Fibroblast of lung (primary cell): ENCODE measurements around the gene YIF1B. TPM values are rescaled to one million over a fixed set of nuclear protein-coding genes. Genes with fewer than 3 reads are reported as not detected.

Experiments
- DNase-seq, 2 donors: peaks; one replicate each; pipeline versions ENCODE4 v3.0.0 to v3.0.0-alpha.2; 2010; ENCODE audit warnings: low read depth in 2 of 2
- H2AFZ ChIP-seq: 2 replicates; pipeline ENCODE4 v1.5.1; 2012; ENCODE audit warnings: low read length, control low read depth, inconsistent platforms
- H3K27ac ChIP-seq: 2 replicates; pipeline ENCODE4 v1.5.1; 2011; ENCODE audit warnings: low read length, control low read depth; ENCODE audit not compliant: insufficient read depth
- H3K27me3 ChIP-seq: 2 replicates; pipeline ENCODE4 v1.5.1; 2011; ENCODE audit warnings: mild to moderate bottlenecking, low read length; ENCODE audit not compliant: control insufficient read depth, insufficient read depth
- H3K36me3 ChIP-seq: 2 replicates; pipeline ENCODE4 v1.5.1; 2011; ENCODE audit warnings: low read length; ENCODE audit not compliant: control insufficient read depth, insufficient read depth
- H3K4me1 ChIP-seq: 2 replicates; pipeline ENCODE4 v1.5.1; 2011; ENCODE audit warnings: low read length; ENCODE audit not compliant: control insufficient read depth, insufficient read depth; ENCODE audit errors: extremely low read depth
- H3K4me2 ChIP-seq: 2 replicates; pipeline ENCODE4 v1.5.1; 2011; ENCODE audit warnings: low read length, control low read depth; ENCODE audit not compliant: insufficient read depth; ENCODE audit errors: extremely low read depth
- H3K4me3 ChIP-seq, 4 experiments: fragments of 200-600 bp in 1 of 4; sonication (generic) in 1 of 4; replicated peaks in 1 of 4; 2 replicates each; pipeline ENCODE4 v1.5.1; 2011 to 2016; ENCODE audit warnings: low read length in 4 of 4, low read depth in 3 of 4, mild to moderate bottlenecking in 3 of 4, control low read depth in 2 of 4, inconsistent platforms in 1 of 4, mixed read lengths in 1 of 4; ENCODE audit not compliant: insufficient read depth in 1 of 4; ENCODE audit errors: control extremely low read depth in 1 of 4
- H3K79me2 ChIP-seq: 2 replicates; pipeline ENCODE4 v1.5.1; 2012; ENCODE audit warnings: mild to moderate bottlenecking, low read length, inconsistent platforms; ENCODE audit not compliant: control insufficient read depth, insufficient read depth
- H3K9ac ChIP-seq: 2 replicates; pipeline ENCODE4 v1.5.1; 2011; ENCODE audit warnings: mild to moderate bottlenecking, low read length, control low read depth; ENCODE audit not compliant: insufficient read depth
- H3K9me3 ChIP-seq: 2 replicates; pipeline ENCODE4 v1.5.1; 2012; ENCODE audit warnings: low read depth, low read length; ENCODE audit not compliant: control insufficient read depth, insufficient read depth
- H4K20me1 ChIP-seq: 2 replicates; pipeline ENCODE4 v1.5.1; 2011; ENCODE audit warnings: low read length; ENCODE audit not compliant: control insufficient read depth, insufficient read depth; ENCODE audit errors: extremely low read depth
- EZH2 ChIP-seq: IDR thresholded peaks from 2 replicates; pipeline ENCODE4 v1.5.1; 2012; ENCODE audit warnings: low read length, control low read depth, mild to moderate bottlenecking; ENCODE audit errors: missing control alignments
- polyA plus RNA-seq, 2 donors: library from polyadenylated mRNA; depleted of rRNA in 1 of 2; stranded (reverse) in 1 of 2; unstranded in 1 of 2; fragments of >200 nt; gene quantifications; 2 replicates each; pipeline ENCODE4 v1.2.1, GENCODE V29; 2011 to 2012; ENCODE audit warnings: missing spikeins in 1 of 2
- total RNA-seq: library from RNA; depleted of rRNA; stranded (reverse); fragments of >200 nt; gene quantifications from 2 replicates; pipeline ENCODE4 v1.2.1, GENCODE V29; 2014
- TF ChIP-seq, protein P1 (sequence below), 2 donors: IDR thresholded peaks in 1 of 2; conservative IDR thresholded peaks in 1 of 2; 1 replicate in 1 of 2; 2 replicates in 1 of 2; pipeline ENCODE4 v1.5.1; 2011 to 2012; ENCODE audit warnings: low read length in 2 of 2, control low read depth in 1 of 2, inconsistent platforms in 1 of 2, low read depth in 1 of 2, mild to moderate bottlenecking in 1 of 2

YIF1B gene
- total and polyA plus RNA-seq, 2 donors (not counting 1 experiment from before 2014, with no cell fraction given), result 73.3 to 96.5 TPM

DNA sequence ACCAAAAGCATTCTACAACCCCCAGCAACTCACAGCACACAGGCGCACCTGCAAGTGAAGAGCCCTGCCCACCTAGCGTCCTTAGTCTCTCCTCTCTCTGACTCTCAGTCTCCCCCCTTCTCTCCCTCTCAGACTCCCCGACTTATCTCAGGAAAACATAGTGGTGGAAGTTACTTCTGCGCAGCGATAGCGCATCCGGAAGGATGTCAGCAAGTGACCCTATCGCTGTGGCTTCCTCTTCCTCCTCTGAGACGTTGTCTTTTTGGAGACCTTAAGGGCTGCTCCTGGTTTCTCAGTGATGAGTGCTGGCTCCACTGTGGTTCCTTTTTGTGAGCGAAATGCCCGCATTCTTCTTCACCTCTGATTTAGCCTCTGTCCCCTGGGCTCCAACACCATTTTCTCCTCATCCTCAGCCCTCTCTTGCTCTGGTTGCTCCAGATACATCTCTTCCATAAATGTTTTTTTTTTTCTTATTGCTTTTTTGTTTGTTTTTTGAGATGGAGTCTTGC lies 1.4 kb upstream of the YIF1B start:
- Histone ChIP-seq H3K9ac (no peak overlapping the region), H3K79me2 (peaks cover 33% of the 10 kb centered on the region), H3K4me1 (peaks cover 12% of the 10 kb centered on the region), H3K9me3 (no peaks in the 10 kb centered on the region), H3K4me3 (no peak overlapping the region), H3K27ac (no peak overlapping the region), H3K4me2 (no peak overlapping the region), H4K20me1 (no peaks in the 10 kb centered on the region), H3K27me3 (no peaks in the 10 kb centered on the region), H3K36me3 (no peaks in the 10 kb centered on the region), H2AFZ (no peak overlapping the region)
- TF ChIP-seq, protein P1, sequence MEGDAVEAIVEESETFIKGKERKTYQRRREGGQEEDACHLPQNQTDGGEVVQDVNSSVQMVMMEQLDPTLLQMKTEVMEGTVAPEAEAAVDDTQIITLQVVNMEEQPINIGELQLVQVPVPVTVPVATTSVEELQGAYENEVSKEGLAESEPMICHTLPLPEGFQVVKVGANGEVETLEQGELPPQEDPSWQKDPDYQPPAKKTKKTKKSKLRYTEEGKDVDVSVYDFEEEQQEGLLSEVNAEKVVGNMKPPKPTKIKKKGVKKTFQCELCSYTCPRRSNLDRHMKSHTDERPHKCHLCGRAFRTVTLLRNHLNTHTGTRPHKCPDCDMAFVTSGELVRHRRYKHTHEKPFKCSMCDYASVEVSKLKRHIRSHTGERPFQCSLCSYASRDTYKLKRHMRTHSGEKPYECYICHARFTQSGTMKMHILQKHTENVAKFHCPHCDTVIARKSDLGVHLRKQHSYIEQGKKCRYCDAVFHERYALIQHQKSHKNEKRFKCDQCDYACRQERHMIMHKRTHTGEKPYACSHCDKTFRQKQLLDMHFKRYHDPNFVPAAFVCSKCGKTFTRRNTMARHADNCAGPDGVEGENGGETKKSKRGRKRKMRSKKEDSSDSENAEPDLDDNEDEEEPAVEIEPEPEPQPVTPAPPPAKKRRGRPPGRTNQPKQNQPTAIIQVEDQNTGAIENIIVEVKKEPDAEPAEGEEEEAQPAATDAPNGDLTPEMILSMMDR (conservative IDR thresholded peaks at IDR 0.05 in 1 of 2, IDR thresholded peaks at IDR 0.05 in 1 of 2; ENCODE audit: low read depth in 1 of 2, low read length in 2 of 2), result no peak
- no peak for TF ChIP-seq EZH2
- DNase-seq, result no peak

DNA sequence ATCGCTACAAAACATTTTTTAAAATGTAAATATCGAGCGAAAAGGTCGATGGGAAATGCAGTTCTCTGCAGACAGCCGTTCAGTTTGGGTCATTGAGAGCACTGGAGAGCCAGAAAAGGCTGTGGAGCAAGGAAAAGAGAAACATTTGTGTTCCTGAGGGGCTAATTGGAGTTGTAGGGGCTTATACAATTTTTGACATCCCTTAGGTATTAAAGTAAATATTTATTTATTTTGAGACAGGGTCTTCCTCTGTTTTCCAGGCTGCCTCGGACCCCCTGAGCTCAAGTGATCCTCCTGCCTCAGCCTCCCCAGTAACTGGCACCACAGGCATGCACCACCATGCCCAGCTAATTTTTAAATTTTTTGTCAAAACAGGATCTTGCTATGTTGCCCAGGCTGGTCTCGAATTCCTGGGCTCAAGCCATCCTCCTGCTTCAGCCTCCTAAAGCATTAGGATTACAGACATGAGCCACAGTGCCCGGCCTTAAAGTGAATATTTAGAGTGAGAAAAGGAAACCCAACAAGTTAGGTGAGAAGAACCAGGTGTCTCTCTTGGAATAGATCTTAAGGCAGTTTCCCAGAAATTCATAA lies 825 bp upstream of the YIF1B start:
- Histone ChIP-seq H3K4me1 (peaks cover 12% of the 10 kb centered on the region), H4K20me1 (no peaks in the 10 kb centered on the region), H3K4me2 (peak overlapping the region; percentile 52), H3K27ac (peak overlapping the region; percentile 42), H3K79me2 (peaks cover 28% of the 10 kb centered on the region), H3K27me3 (no peaks in the 10 kb centered on the region), H3K4me3 (peak overlapping the region in 2 of 4 experiments; percentile 4 to 46), H3K9me3 (no peaks in the 10 kb centered on the region), H2AFZ (peak overlapping the region; percentile 45), H3K9ac (no peak overlapping the region), H3K36me3 (no peaks in the 10 kb centered on the region)
- TF ChIP-seq, protein P1 (conservative IDR thresholded peaks at IDR 0.05 in 1 of 2, IDR thresholded peaks at IDR 0.05 in 1 of 2; ENCODE audit: low read depth in 1 of 2, low read length in 2 of 2), result no peak
- no peak for TF ChIP-seq EZH2
- no peak for DNase-seq

DNA sequence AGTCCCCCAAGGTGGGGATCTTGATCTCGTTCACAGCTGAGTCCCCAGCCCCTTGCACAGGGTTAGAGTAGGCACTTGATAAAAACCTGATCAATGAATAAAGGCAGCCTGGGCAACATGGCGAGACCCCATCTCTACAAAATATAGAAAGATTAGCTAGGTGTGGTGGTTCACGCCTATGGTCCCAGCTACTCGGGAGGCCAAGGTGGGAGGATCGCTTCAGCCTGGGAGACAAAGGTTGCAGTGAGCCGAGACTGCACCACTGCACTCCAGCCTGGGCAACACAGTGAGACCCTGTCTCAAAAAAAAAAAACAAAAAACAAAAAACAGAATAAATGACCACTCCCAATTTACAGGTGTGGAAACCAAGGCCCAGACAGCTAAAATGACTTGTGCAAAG lies 4.8 kb downstream of the YIF1B start:
- no peak overlapping the region for H3K27ac ChIP-seq
- no peaks in the 10 kb centered on the region for H3K4me1 ChIP-seq
- no peak overlapping the region for H2AFZ ChIP-seq
- TF ChIP-seq, protein P1 (conservative IDR thresholded peaks at IDR 0.05 in 1 of 2, IDR thresholded peaks at IDR 0.05 in 1 of 2; ENCODE audit: low read depth in 1 of 2, low read length in 2 of 2), result no peak
- no peak for TF ChIP-seq EZH2
- H3K9me3 ChIP-seq, result no peaks in the 10 kb centered on the region
- peaks cover 19% of the 10 kb centered on the region for H3K79me2 ChIP-seq
- no peak overlapping the region for H3K4me3 ChIP-seq
- H3K27me3 ChIP-seq, result no peaks in the 10 kb centered on the region
- no peak overlapping the region for H3K4me2 ChIP-seq
- peaks cover 12% of the 10 kb centered on the region for H3K36me3 ChIP-seq
- no peak for DNase-seq
- H4K20me1 ChIP-seq, result no peaks in the 10 kb centered on the region
- no peak overlapping the region for H3K9ac ChIP-seq
